ENCODE data around the gene SYNE2. TPM values are rescaled to one million over a fixed set of nuclear protein-coding genes. Genes with fewer than 3 reads are reported as not detected.

SYNE2 gene
- total RNA-seq, 1 experiment from 2014 or later: 16.0 TPM

- no TSS peak for BruUV-seq (replicated peaks)
- ATAC-seq: no peak
Measured at GRCh38 chr14:63938198-63939005, 85.6 kb downstream of the SYNE2 start.

GRCh38 chr14:63939006-63939270 is 86.1 kb downstream of the SYNE2 start:
- Histone ChIP-seq H2AFZ (ENCODE audit: low read length) (no peak overlapping the region), H3K4me3 (ENCODE audit: low read length) (no peak overlapping the region), H3K9me3 (ENCODE audit: low read length) (no peaks in the 10 kb centered on the region), H3F3A (ENCODE audit: low read length, unreplicated experiment) (no peaks in the 10 kb centered on the region), H3K27ac (ENCODE audit: low read length) (no peak overlapping the region), H3K79me2 (ENCODE audit: low read length) (no peaks in the 10 kb centered on the region), H4K20me1 (ENCODE audit: low read length) (no peaks in the 10 kb centered on the region), H3K4me2 (ENCODE audit: low read length) (no peak overlapping the region), H3K36me3 (ENCODE audit: low read depth, low read length) (no peaks in the 10 kb centered on the region), H3K9ac (ENCODE audit: low read length) (no peak overlapping the region), H3K4me1 (ENCODE audit: insufficient read depth, low read length) (no peaks in the 10 kb centered on the region), H3K27me3 (ENCODE audit: low read length) (no peaks in the 10 kb centered on the region), H3K9me2 (replicated peaks; ENCODE audit: low read length) (no peaks in the 10 kb centered on the region)
- BruUV-seq (replicated peaks): no TSS peak
- ChIA-PET CTCF (no interaction called here), POLR2A (ENCODE audit: unreplicated experiment) (no interaction called here)
- intact Hi-C loops (cut with micrococcal nuclease): no loop called here
- no peak for TF ChIP-seq EZH2phosphoT487 (IDR thresholded peaks at IDR 0.05; ENCODE audit: borderline replicate concordance, low read length)
- ATAC-seq (no peak), DNase-seq (no peak)

More at GRCh38 chr14:63938198-63939005, 85.6 kb downstream of the SYNE2 start:
- no peaks in the 10 kb centered on the region for H3K27me3 ChIP-seq (ENCODE audit: low read length)
- TF ChIP-seq, protein P1, sequence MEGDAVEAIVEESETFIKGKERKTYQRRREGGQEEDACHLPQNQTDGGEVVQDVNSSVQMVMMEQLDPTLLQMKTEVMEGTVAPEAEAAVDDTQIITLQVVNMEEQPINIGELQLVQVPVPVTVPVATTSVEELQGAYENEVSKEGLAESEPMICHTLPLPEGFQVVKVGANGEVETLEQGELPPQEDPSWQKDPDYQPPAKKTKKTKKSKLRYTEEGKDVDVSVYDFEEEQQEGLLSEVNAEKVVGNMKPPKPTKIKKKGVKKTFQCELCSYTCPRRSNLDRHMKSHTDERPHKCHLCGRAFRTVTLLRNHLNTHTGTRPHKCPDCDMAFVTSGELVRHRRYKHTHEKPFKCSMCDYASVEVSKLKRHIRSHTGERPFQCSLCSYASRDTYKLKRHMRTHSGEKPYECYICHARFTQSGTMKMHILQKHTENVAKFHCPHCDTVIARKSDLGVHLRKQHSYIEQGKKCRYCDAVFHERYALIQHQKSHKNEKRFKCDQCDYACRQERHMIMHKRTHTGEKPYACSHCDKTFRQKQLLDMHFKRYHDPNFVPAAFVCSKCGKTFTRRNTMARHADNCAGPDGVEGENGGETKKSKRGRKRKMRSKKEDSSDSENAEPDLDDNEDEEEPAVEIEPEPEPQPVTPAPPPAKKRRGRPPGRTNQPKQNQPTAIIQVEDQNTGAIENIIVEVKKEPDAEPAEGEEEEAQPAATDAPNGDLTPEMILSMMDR (conservative IDR thresholded peaks at IDR 0.05; ENCODE audit: low read depth, low read length): no peak
- TF ChIP-seq EZH2 (IDR thresholded peaks at IDR 0.05; ENCODE audit: low read length, unreplicated experiment) (no peak), EZH2phosphoT487 (IDR thresholded peaks at IDR 0.05; ENCODE audit: borderline replicate concordance, low read length) (no peak)
- H3K9me3 ChIP-seq (ENCODE audit: low read length): no peaks in the 10 kb centered on the region
- H3K79me2 ChIP-seq (ENCODE audit: low read length): no peaks in the 10 kb centered on the region
- H3K9ac ChIP-seq (ENCODE audit: low read length): no peak overlapping the region
- ChIA-PET POLR2A (ENCODE audit: unreplicated experiment) (no interaction called here), CTCF (no interaction called here)
- H3K27ac ChIP-seq (ENCODE audit: low read length): no peak overlapping the region
- DNase-seq: no peak
- H3K4me2 ChIP-seq (ENCODE audit: low read length): no peak overlapping the region
- H3K4me3 ChIP-seq (ENCODE audit: low read length): no peak overlapping the region
- no peaks in the 10 kb centered on the region for H4K20me1 ChIP-seq (ENCODE audit: low read length)
- intact Hi-C loops (cut with micrococcal nuclease): no loop called here
- no peak overlapping the region for H2AFZ ChIP-seq (ENCODE audit: low read length)
- H3F3A ChIP-seq (ENCODE audit: low read length, unreplicated experiment): no peaks in the 10 kb centered on the region
- H3K9me2 ChIP-seq (replicated peaks; ENCODE audit: low read length): no peaks in the 10 kb centered on the region
- H3K4me1 ChIP-seq (ENCODE audit: insufficient read depth, low read length): no peaks in the 10 kb centered on the region
- no peaks in the 10 kb centered on the region for H3K36me3 ChIP-seq (ENCODE audit: low read depth, low read length)

DNA sequence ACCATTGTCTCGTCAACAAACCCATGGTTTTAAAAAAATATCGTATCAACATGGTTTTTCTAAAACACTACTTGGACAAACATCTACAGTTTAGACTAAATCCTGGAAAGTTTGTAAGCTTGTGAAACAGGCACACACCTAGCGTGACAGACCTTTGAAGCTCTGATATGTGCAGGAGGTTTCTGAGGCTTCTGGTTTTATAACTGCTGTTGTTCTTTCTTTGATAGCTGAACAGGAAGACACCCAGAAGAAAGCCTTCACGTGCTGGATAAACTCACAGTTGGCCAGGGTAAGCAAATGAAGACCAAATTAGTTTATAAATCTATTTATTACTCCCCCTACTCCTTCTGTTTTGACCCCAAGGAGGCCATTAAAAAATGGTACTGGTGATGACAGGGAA is 87.6 kb downstream of the SYNE2 start:
- ChIA-PET POLR2A (ENCODE audit: unreplicated experiment) (no interaction called here), CTCF (no interaction called here)
- no peak overlapping the region for H2AFZ ChIP-seq (ENCODE audit: low read length)
- H3K27me3 ChIP-seq (ENCODE audit: low read length): no peaks in the 10 kb centered on the region
- no peaks in the 10 kb centered on the region for H4K20me1 ChIP-seq (ENCODE audit: low read length)
- ATAC-seq (no peak), DNase-seq (no peak)
- no peaks in the 10 kb centered on the region for H3K36me3 ChIP-seq (ENCODE audit: low read depth, low read length)
- no peak overlapping the region for H3K4me2 ChIP-seq (ENCODE audit: low read length)
- H3K79me2 ChIP-seq (ENCODE audit: low read length): no peaks in the 10 kb centered on the region
- no peak overlapping the region for H3K4me3 ChIP-seq (ENCODE audit: low read length)
- no peak overlapping the region for H3K27ac ChIP-seq (ENCODE audit: low read length)
- no TSS peak for BruUV-seq (replicated peaks)
- intact Hi-C loops (cut with micrococcal nuclease): no loop called here
- no peaks in the 10 kb centered on the region for H3K9me2 ChIP-seq (replicated peaks; ENCODE audit: low read length)
- no peak overlapping the region for H3K9ac ChIP-seq (ENCODE audit: low read length)
- H3F3A ChIP-seq (ENCODE audit: low read length, unreplicated experiment): no peaks in the 10 kb centered on the region
- TF ChIP-seq, protein P1 (conservative IDR thresholded peaks at IDR 0.05; ENCODE audit: low read depth, low read length): no peak
- TF ChIP-seq EZH2phosphoT487 (IDR thresholded peaks at IDR 0.05; ENCODE audit: borderline replicate concordance, low read length): no peak
- no peak for TF ChIP-seq EZH2 (IDR thresholded peaks at IDR 0.05; ENCODE audit: low read length, unreplicated experiment)
- H3K4me1 ChIP-seq (ENCODE audit: insufficient read depth, low read length): no peaks in the 10 kb centered on the region
- no peaks in the 10 kb centered on the region for H3K9me3 ChIP-seq (ENCODE audit: low read length)

Data from PC-3 (cell line).